Neural progenitor cell (in vitro differentiated cells): ENCODE results near the gene PIGR.

Source experiments
- CTCF ChIP-seq: fragments of 200-600 bp; sonication (generic); IDR thresholded peaks from 2 replicates; pipeline ENCODE4 v1.5.1; 2017; ENCODE audit warnings: antibody characterized with exemption, mild to moderate bottlenecking
- EZH2 ChIP-seq: fragments of 200-600 bp; sonication (generic); IDR thresholded peaks from 2 replicates; pipeline ENCODE4 v1.6.1; 2017; ENCODE audit warnings: antibody characterized with exemption, mild to moderate bottlenecking, moderate library complexity
- EZH2phosphoT487 ChIP-seq: fragments of 200-600 bp; sonication (generic); IDR thresholded peaks from 2 replicates; pipeline ENCODE4 v1.6.1; 2017; ENCODE audit warnings: antibody characterized with exemption

GRCh38 chr1:206897175-206897574, 49.1 kb downstream of the PIGR start, which contains the start of gene IL24:
- TF ChIP-seq CTCF (no peak), EZH2 (no peak), EZH2phosphoT487 (no peak)
